HG02763 (cell line): ENCODE data around the gene PTK7.

ENCODE experiments used
- ATAC-seq: cut with Tn5 transposase; IDR thresholded peaks from one replicate; pipeline ENCODE4 v1.9.1; 2021; ENCODE audit warnings: mild to moderate bottlenecking, moderate library complexity; ENCODE audit not compliant: unreplicated experiment

PTK7 gene

GRCh38 chr6:43200541-43200940, 124.4 kb downstream of the PTK7 start:
- ATAC-seq, result no peak

GRCh38 chr6:43202451-43202850, 126.3 kb downstream of the PTK7 start:
- ATAC-seq, result no peak

GRCh38 chr6:43203029-43203717, 127.1 kb downstream of the PTK7 start:
- no peak for ATAC-seq

- no peak for ATAC-seq
Measured at GRCh38 chr6:43203718-43204095, 127.6 kb downstream of the PTK7 start.

GRCh38 chr6:43204271-43205105, 128.4 kb downstream of the PTK7 start:
- no peak for ATAC-seq

- ATAC-seq, result no peak
Measured at GRCh38 chr6:43205849-43206248, 129.7 kb downstream of the PTK7 start.

- ATAC-seq, result no peak
Measured at GRCh38 chr6:43207286-43207685, 131.2 kb downstream of the PTK7 start.
